ENCODE results near the gene FN1.

DNA sequence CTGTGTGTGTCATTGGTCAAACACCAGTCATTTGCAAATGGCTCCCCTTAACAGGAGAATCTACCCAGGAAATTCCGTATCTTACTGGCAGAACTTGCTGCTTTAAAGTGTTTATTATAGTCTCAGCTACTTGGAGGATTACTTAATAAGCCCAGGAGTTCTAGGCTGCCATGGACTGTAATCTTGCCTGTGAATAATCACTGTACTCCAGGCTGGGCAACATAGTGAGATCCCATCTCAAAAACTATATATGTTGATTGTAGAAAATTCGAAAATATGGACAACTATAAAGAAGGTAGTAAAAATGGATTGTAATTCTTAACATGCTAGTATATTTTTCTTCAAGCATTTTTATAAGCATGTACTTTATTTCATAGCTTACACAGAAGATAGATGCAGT lies 119.5 kb downstream of the FN1 start:
- TF ChIP-seq, protein P1, sequence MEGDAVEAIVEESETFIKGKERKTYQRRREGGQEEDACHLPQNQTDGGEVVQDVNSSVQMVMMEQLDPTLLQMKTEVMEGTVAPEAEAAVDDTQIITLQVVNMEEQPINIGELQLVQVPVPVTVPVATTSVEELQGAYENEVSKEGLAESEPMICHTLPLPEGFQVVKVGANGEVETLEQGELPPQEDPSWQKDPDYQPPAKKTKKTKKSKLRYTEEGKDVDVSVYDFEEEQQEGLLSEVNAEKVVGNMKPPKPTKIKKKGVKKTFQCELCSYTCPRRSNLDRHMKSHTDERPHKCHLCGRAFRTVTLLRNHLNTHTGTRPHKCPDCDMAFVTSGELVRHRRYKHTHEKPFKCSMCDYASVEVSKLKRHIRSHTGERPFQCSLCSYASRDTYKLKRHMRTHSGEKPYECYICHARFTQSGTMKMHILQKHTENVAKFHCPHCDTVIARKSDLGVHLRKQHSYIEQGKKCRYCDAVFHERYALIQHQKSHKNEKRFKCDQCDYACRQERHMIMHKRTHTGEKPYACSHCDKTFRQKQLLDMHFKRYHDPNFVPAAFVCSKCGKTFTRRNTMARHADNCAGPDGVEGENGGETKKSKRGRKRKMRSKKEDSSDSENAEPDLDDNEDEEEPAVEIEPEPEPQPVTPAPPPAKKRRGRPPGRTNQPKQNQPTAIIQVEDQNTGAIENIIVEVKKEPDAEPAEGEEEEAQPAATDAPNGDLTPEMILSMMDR (IDR thresholded peaks at IDR 0.05): no peak
- TF ChIP-seq POLR2A (IDR thresholded peaks at IDR 0.05) (no peak), POLR2AphosphoS5 (IDR thresholded peaks at IDR 0.05) (no peak)

Measured in breast epithelium (tissue), 3 donors.